CD4-positive, alpha-beta T cell treated with Interleukin-2 at 100 ng/mL for 4 hours (primary cell): ENCODE data around the gene ICOSLG.
"Not testable (repeated sequence)": the region's sequence is repeated elsewhere in the genome, so short reads cannot be mapped to it uniquely, and the experiment has no call there.

ENCODE experiments used
- DNase-seq: peaks from one replicate; pipeline ENCODE4 v3.0.0-alpha.2; 2020; ENCODE audit warnings: low spot score

ICOSLG gene

DNA sequence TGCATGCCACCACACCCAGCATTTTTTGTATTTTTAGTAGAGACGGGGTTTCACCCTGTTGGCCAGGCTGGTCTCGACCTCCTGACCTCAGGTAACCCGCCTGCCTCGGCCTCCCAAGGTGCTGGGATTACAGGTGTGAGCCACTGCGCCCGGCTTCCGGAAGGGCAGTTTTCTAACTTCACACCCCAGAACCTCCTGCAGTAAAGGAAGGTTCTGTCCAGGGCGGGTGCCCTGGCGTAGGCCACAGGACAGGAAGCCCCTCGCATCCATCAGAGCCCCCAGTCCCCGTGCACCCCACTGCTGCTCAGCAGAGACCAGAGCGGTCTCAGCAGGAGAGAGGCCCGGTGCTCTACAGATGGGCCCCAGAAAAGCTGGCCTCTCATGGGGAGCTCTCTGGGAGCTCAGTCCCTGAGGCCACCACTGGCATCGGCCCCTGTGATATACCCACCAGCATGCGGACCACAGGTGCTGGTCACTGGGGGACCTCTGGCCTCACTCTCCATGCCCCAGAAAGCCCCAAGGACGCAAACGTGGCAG, 25.1 kb upstream of the ICOSLG start:
- no peak for DNase-seq

DNA sequence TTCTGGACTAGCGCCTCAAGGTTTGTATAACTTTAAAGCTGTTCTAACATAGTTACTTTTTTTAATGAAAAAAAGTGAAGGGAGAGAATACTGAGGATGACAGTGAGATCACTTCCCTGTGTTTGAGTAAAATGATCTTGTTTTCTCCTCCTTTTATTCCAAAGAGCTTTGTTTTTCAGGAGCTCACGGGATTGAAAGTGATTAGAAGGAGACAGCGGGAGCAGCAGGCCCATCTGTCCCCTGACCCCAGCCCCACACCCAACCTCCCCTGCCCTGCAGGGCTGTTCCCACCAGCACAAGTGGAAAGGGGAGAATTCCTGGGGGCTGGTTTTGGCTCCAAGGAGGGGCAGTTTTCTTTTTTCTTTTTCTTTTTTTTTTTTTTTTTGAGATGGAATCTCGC, 23.0 kb upstream of the ICOSLG start:
- DNase-seq, result no peak

GRCh38 chr21:44263221-44263760, 22.5 kb upstream of the ICOSLG start:
- DNase-seq, result no peak

DNA sequence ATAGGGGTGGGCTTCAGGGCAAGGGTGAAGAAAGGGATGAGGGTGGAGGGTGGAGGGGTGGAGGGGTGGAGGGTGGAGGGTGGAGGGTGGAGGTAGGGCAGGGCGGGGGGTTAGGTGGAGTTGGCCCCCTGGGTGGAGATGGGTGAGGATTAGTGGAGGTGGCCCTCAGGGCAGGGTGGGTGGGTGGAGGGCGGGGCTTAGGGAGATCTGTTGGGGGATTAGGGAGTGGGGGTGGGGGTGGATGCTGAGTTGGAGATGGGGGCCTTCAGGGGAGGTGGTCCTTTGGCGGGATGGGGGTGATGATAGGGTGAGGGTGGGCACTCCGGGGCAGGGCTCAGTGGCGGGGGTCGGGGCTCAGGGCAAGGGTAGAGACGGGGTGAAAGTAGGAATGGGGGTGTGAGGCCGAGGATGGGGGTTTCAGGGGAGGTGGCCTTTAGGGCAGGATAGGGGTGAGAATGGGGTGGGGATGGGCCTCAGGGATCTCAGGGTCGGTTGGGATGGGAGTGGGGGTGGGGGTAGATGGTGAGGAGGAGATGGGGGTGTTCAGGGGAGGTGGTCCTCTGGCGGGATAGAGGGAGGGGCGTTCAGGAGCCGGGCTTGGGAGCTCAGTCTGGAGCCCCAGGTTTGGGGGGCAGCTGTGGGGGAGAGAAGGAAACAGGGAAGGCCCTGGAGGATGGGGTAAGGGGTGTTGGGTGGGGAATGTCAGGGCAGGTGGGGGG, 21.8 kb upstream of the ICOSLG start:
- no peak for DNase-seq

DNA sequence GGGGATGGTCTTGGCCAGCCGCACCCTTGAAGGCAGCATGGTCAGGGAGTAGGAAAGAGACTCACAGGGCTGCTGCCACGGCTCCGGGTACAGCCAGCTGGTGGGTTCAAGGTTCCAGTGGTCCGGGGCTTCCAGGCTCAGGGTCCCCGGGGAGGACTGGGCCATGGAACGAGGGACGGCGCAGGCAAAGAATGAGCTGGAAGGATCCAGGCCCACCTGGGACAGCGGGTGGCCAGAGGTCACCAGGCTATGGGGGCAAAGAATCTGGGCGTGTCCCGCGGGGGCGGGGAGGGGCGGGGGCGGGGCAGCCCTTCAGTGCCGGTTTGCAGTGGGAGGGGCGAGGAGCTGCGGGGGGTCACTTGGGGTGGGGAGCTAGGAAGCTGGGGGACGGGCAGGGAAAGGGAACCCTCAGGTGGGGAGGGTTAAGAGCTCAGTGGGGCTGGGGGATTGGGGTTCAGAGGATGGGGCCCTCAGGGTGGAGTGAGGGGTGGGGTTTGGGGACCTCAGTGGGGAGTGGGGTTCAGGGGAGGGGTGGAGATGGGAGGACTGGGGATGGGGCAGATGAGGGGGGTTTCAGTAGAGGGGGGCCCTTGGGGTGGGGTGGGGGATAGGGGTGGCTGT, 21.0 kb upstream of the ICOSLG start, which contains the start of gene DNMT3L:
TSS of gene DNMT3L (minus strand) at position 223 of the 621 bp plus-strand sequence. CDS start 638 bp downstream, outside the sequence.
- no peak for DNase-seq

GRCh38 chr21:44260791-44261631, 20.3 kb upstream of the ICOSLG start:
- no peak for DNase-seq

DNA sequence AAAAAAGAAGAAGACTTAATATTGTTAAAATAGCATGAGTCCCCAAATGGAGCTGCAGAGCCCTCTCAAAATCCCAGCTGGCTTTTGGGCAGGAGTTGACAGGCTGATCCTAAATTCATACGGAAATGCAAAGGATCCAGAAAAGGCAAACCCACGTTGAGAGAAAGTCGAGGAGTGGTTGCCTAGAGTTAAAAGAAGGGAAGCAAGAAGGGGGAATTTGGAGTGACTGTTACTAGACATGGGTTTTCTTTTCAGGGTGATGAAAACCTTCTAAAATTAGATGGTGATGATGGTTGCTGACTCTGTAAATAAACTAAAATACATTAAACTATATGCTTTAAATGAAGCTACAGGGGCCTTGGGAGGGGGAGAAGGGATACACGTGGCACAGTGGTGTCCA, 19.3 kb upstream of the ICOSLG start:
- no peak for DNase-seq

DNA sequence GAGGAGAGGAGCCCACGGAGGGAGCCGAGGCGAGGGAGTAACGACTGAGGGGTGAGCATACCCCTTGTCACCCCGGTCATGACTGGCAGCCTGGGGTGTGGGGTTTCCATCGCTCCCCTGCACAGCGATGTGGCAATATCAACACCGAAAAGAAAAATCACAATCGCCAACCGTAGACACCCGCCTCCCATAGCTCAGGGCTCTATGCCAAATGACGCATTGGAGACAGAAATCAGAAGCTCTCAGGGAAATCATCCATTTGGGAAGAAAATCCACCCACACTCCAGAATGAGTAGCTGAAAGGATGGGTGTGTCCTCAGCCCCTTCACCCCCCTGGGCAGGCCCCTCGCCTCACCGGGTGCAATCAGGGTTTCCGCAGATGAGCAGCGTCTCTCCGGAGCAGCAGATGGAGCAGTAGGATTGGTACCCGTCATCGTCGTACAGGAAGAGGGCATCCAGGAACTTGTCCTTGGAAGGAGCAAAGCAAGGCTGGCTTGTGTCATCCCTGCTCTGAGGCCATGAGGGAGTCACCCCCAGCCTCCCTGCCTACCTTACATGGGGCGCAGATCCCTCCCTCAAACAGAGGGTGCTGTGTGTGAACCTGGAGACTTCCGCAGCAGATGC, 18.5 kb upstream of the ICOSLG start:
- no peak for DNase-seq

- DNase-seq, result no peak
Measured at GRCh38 chr21:44258056-44258725, 17.4 kb upstream of the ICOSLG start.

- no peak for DNase-seq
Measured at GRCh38 chr21:44255511-44255981, 14.8 kb upstream of the ICOSLG start.

GRCh38 chr21:44253832-44254710, 13.3 kb upstream of the ICOSLG start:
- no peak for DNase-seq

DNA sequence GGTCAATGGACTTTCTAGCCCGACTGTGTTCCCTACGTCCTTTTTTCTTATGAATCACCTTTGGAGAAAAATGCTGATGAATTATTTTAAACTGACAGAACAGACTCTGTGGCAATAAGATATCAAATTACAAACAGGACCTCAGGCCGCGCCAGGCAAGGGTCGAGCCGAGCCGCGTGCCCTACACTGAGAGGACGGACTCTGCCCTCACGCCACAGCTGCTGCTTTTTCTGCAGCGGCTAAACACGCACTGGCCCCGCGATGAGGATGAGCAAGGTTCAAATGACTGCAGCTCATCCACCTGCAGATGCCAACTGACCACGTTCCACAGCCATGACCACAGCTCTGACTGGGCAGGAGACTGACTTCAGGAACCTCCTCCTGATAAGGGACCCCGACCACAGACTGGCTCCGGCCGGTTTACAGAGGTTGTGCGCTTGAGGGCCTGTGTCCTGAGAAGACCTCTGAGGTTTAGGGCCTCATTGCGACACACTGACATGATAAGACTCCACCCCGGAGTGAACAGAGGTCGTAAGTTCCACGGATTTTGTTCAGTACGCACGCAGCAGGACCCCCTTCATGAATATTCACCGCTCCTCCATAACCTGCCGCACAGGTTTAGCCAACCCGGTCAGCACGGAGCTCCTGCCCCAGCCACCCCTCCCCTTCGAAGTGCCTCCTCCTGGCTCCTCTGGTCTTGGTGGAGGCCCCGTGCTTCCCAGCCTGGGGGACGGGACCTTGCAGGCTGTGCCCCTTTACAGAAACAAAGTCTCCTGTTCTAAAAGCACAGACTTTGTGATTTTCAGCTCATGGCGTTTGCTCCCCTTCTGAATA, 8.7 kb upstream of the ICOSLG start:
- not testable (repeated sequence) for DNase-seq

DNA sequence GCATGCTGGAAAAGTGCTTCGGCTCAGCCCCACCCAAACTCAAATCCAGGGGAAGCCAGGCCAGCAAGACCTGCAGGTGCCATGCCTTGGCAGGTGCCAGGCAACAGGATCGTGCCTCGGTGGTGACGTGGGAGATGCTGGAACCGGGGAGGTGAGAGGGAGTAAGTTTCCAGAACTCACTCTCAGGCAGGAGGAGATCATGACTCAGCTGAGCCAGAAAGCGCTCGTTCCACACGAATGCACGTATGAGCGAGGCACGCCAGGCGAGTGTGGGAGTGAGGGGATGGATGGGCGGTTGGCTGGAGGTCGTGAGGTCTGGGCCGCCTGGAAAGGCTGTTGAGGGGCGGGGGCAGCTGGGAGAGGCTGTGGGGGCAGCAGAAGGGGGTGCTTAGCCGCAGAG, 7.2 kb upstream of the ICOSLG start:
- DNase-seq, result not testable (repeated sequence)

DNA sequence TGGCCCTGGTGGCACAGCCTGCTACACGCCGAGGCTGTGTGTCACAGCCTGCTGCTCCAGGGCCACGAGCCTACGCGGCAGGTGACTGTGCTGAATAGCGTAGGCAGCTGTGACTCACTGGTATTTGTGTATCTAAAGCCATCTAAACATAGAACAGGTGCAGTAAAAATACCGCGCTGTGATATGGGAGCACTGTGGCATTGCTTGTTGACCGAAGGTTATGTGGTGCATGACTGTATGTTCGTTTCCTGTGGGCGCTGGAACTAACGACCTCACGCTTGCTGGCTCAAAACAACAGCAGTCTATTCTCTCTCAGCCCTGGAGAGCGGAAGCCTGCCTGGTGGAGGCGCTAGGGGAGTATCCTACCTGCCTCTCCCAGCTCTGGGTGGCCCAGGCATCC, 3.2 kb upstream of the ICOSLG start:
- DNase-seq, result not testable (repeated sequence)

- not testable (repeated sequence) for DNase-seq
Measured at GRCh38 chr21:44241281-44241680, 538 bp upstream of the ICOSLG start.

- DNase-seq, result not testable (repeated sequence)
Measured at GRCh38 chr21:44240353-44240752, 390 bp downstream of the ICOSLG start.

GRCh38 chr21:44229561-44229960, 11.2 kb downstream of the ICOSLG start:
- DNase-seq, result not testable (repeated sequence)

- not testable (repeated sequence) for DNase-seq
Measured at GRCh38 chr21:44228109-44228508, 12.6 kb downstream of the ICOSLG start.

GRCh38 chr21:44227614-44228013, 13.1 kb downstream of the ICOSLG start:
- not testable (repeated sequence) for DNase-seq
